BJ (cell line): ENCODE measurements around the gene PIM1. TPM values are rescaled to one million over a fixed set of nuclear protein-coding genes. Genes with fewer than 3 reads are reported as not detected.

Experiments
- CTCF ChIA-PET: fragments of 350-600 bp; formaldehyde crosslinking; extraction: SDS; loops from one replicate; lab custom pipeline; 2021; ENCODE audit warnings: antibody characterized with exemption, inconsistent platforms; lab: Yijun Ruan, JAX
- POLR2A ChIA-PET: fragments of 300-600 bp; sonication (Branson Sonifier 250); formaldehyde crosslinking; extraction: SDS; loops from one replicate; lab custom pipeline; 2021; ENCODE audit warnings: antibody characterized with exemption; lab: Charles Lee
- DNase-seq: peaks from one replicate; pipeline ENCODE4 v3.0.0-alpha.2; 2011; ENCODE audit warnings: low read depth
- H3K27me3 ChIP-seq: 2 replicates; pipeline ENCODE4 v1.6.0; 2011; ENCODE audit warnings: low read length; ENCODE audit not compliant: control insufficient read depth, insufficient read depth
- H3K36me3 ChIP-seq: 2 replicates; pipeline ENCODE4 v1.5.1; 2011; ENCODE audit warnings: low read length; ENCODE audit not compliant: control insufficient read depth, insufficient read depth
- H3K4me3 ChIP-seq: 2 replicates; pipeline ENCODE4 v1.5.1; 2011; ENCODE audit warnings: low read depth, mild to moderate bottlenecking, control low read depth, low read length
- CTCF ChIP-seq: IDR thresholded peaks from 2 replicates; pipeline ENCODE4 v1.5.1; 2011; ENCODE audit warnings: low read depth, mild to moderate bottlenecking, control low read depth, inconsistent platforms, low read length, moderate library complexity; ENCODE audit not compliant: insufficient read depth
- polyA plus RNA-seq: library from polyadenylated mRNA; depleted of rRNA; stranded (reverse); fragments of >200 nt; gene quantifications from 2 replicates; pipeline ENCODE4 v1.2.3, GENCODE V29; 2011

Gene PIM1
- polyA plus RNA-seq, 1 experiment, result 20.7 TPM

GRCh38 chr6:37143585-37143984 is 26.4 kb upstream of the PIM1 start:
- H3K36me3 ChIP-seq, result no peaks in the 10 kb centered on the region
- TF ChIP-seq CTCF, result no peak
- no peaks in the 10 kb centered on the region for H3K27me3 ChIP-seq
- ChIA-PET POLR2A (no interaction called here), CTCF (no interaction called here)
- no peak for DNase-seq
- no peak overlapping the region for H3K4me3 ChIP-seq

- H3K4me3 ChIP-seq, result no peak overlapping the region
- POLR2A ChIA-PET, result no interaction called here
- CTCF ChIA-PET, result interaction anchor here (1.1 to 1.6 kb wide), 3 partner anchors 26 to 95 kb away, joined by 3 to 8 read pairs (median 5); no protein-coding TSS in a partner anchor
- H3K36me3 ChIP-seq, result no peaks in the 10 kb centered on the region
- DNase-seq, result no peak
- H3K27me3 ChIP-seq, result no peaks in the 10 kb centered on the region
- no peak for TF ChIP-seq CTCF
Measured at GRCh38 chr6:37145443-37145842, 24.5 kb upstream of the PIM1 start.

- POLR2A ChIA-PET, result no interaction called here
- Histone ChIP-seq H3K27me3 (no peaks in the 10 kb centered on the region), H3K4me3 (no peak overlapping the region), H3K36me3 (no peaks in the 10 kb centered on the region)
- CTCF ChIA-PET, result interaction anchor here (0.6 kb wide), 1 partner anchor 11 kb away, joined by 3 read pairs; no protein-coding TSS in a partner anchor
- DNase-seq, result no peak
- no peak for TF ChIP-seq CTCF
Measured at GRCh38 chr6:37146735-37147157, 23.2 kb upstream of the PIM1 start.

GRCh38 chr6:37149745-37150144 is 20.2 kb upstream of the PIM1 start:
- no peak for TF ChIP-seq CTCF
- CTCF ChIA-PET, result interaction anchor here (1.3 to 2.4 kb wide), 3 partner anchors 11 to 121 kb away, joined by 3 to 9 read pairs (median 4); no protein-coding TSS in a partner anchor
- H3K36me3 ChIP-seq, result no peaks in the 10 kb centered on the region
- no peaks in the 10 kb centered on the region for H3K27me3 ChIP-seq
- POLR2A ChIA-PET, result interaction anchor here (0.5 kb wide), 1 partner anchor 554 kb away, joined by 3 read pairs; no protein-coding TSS in a partner anchor
- H3K4me3 ChIP-seq, result no peak overlapping the region
- DNase-seq, result no peak

- ChIA-PET CTCF (interaction anchor here (1.3 to 2.4 kb wide), 2 partner anchors 11 to 21 kb away, joined by 4 to 9 read pairs; no protein-coding TSS in a partner anchor), POLR2A (interaction anchor here (0.5 kb wide), 1 partner anchor 554 kb away, joined by 3 read pairs; no protein-coding TSS in a partner anchor)
- H3K4me3 ChIP-seq, result no peak overlapping the region
- H3K27me3 ChIP-seq, result no peaks in the 10 kb centered on the region
- H3K36me3 ChIP-seq, result no peaks in the 10 kb centered on the region
- DNase-seq, result no peak
- TF ChIP-seq CTCF, result no peak
Measured at GRCh38 chr6:37150314-37150713, 19.6 kb upstream of the PIM1 start.
